HEK293 (cell line): Measurements from ENCODE around the gene CLPTM1.

Source experiments
- CTCF ChIA-PET: fragments of 350-600 bp; formaldehyde crosslinking; extraction: SDS; loops from one replicate; lab custom pipeline; 2021; ENCODE audit warnings: antibody characterized with exemption; lab: Yijun Ruan, JAX
- POLR2A ChIA-PET: fragments of 300-600 bp; formaldehyde crosslinking; extraction: SDS; loops from one replicate; lab custom pipeline; 2020; ENCODE audit warnings: antibody characterized with exemption, inconsistent platforms; lab: Yijun Ruan, JAX
- H3K27ac ChIP-seq: fragments of 200-500 bp; sonication (Bioruptor generic); 2 replicates; pipeline ENCODE4 v1.5.1; 2014; ENCODE audit warnings: low read depth, low read length, control low read depth, inconsistent platforms; ENCODE audit errors: extremely low read depth
- H3K36me3 ChIP-seq, 2 experiments: fragments of 200-500 bp in 1 of 2; sonication (Bioruptor generic) in 1 of 2; 1 replicate in 1 of 2; 2 replicates in 1 of 2; pipeline ENCODE4 v1.5.1; 2014 to 2017; ENCODE audit warnings: inconsistent platforms in 2 of 2, low read length in 2 of 2; ENCODE audit not compliant: control insufficient read depth in 2 of 2, insufficient read depth in 1 of 2
- H3K4me1 ChIP-seq: fragments of 200-500 bp; sonication (Bioruptor generic); 2 replicates; pipeline ENCODE4 v1.5.1; 2014; ENCODE audit warnings: mild to moderate bottlenecking, low read length, inconsistent platforms; ENCODE audit not compliant: control insufficient read depth, insufficient read depth
- H3K4me3 ChIP-seq: 2 replicates; pipeline ENCODE4 v1.5.1; 2011; ENCODE audit warnings: low read depth, mild to moderate bottlenecking, control low read depth, low read length, moderate library complexity
- H3K9me3 ChIP-seq: fragments of 200-500 bp; sonication (Bioruptor generic); 2 replicates; pipeline ENCODE4 v1.5.1; 2014; ENCODE audit warnings: low read depth, low read length, inconsistent platforms; ENCODE audit not compliant: control insufficient read depth, insufficient read depth
- GLIS1 ChIP-seq: fragments of 450-650 bp; formaldehyde crosslinking; IDR thresholded peaks from 2 replicates; pipeline ENCODE4 v1.5.1; 2016; ENCODE audit warnings: missing biosample characterization, missing genetic modification characterization
- HOXD13 ChIP-seq: sonication (generic); formaldehyde crosslinking; IDR thresholded peaks from 2 replicates; pipeline ENCODE4 v1.8.0; 2022; ENCODE audit warnings: missing genetic modification reagents, borderline replicate concordance
- KLF9 ChIP-seq: fragments of 450-650 bp; formaldehyde crosslinking; IDR thresholded peaks from 2 replicates; pipeline ENCODE4 v1.5.1; 2016; ENCODE audit warnings: missing biosample characterization, missing genetic modification characterization, low read depth
- PATZ1 ChIP-seq: fragments of 450-650 bp; formaldehyde crosslinking; IDR thresholded peaks from 2 replicates; pipeline ENCODE4 v1.5.1; 2016; ENCODE audit warnings: missing biosample characterization, missing genetic modification characterization
- SP7 ChIP-seq: fragments of 450-650 bp; formaldehyde crosslinking; IDR thresholded peaks from 2 replicates; pipeline ENCODE4 v1.5.1; 2016; ENCODE audit warnings: missing biosample characterization, missing genetic modification characterization
- YY2 ChIP-seq: fragments of 450-650 bp; formaldehyde crosslinking; IDR thresholded peaks from 2 replicates; pipeline ENCODE4 v1.5.1; 2016; ENCODE audit warnings: missing biosample characterization, missing genetic modification characterization
- ZBTB21 ChIP-seq: fragments of 450-650 bp; formaldehyde crosslinking; IDR thresholded peaks from 2 replicates; pipeline ENCODE4 v1.5.1; 2017; ENCODE audit warnings: missing biosample characterization, missing genetic modification characterization
- ZNF169 ChIP-seq: fragments of 450-650 bp; formaldehyde crosslinking; IDR thresholded peaks from 2 replicates; pipeline ENCODE4 v1.5.1; 2016; ENCODE audit warnings: missing biosample characterization, missing genetic modification characterization
- ZNF175 ChIP-seq: fragments of 450-650 bp; formaldehyde crosslinking; IDR thresholded peaks from 2 replicates; pipeline ENCODE4 v1.5.1; 2016; ENCODE audit warnings: missing biosample characterization, missing genetic modification characterization
- ZNF239 ChIP-seq: fragments of 450-650 bp; formaldehyde crosslinking; IDR thresholded peaks from 2 replicates; pipeline ENCODE4 v1.5.1; 2016; ENCODE audit warnings: missing biosample characterization, missing genetic modification characterization
- ZNF248 ChIP-seq: fragments of 450-650 bp; formaldehyde crosslinking; IDR thresholded peaks from 2 replicates; pipeline ENCODE4 v1.5.1; 2017; ENCODE audit warnings: missing biosample characterization, missing genetic modification characterization
- ZNF366 ChIP-seq: fragments of 450-650 bp; formaldehyde crosslinking; conservative IDR thresholded peaks from 2 replicates; pipeline ENCODE4 v1.5.1; 2016; ENCODE audit warnings: missing biosample characterization, missing genetic modification characterization
- ZNF391 ChIP-seq: fragments of 450-650 bp; formaldehyde crosslinking; IDR thresholded peaks from 2 replicates; pipeline ENCODE4 v1.5.1; 2016; ENCODE audit warnings: low read depth, missing biosample characterization, missing genetic modification characterization, borderline replicate concordance
- ZNF404 ChIP-seq: fragments of 450-650 bp; formaldehyde crosslinking; IDR thresholded peaks from 2 replicates; pipeline ENCODE4 v1.5.1; 2017; ENCODE audit warnings: missing biosample characterization, missing genetic modification characterization
- ZNF560 ChIP-seq: fragments of 450-650 bp; formaldehyde crosslinking; IDR thresholded peaks from 2 replicates; pipeline ENCODE4 v1.5.1; 2017; ENCODE audit warnings: missing biosample characterization, missing genetic modification characterization, borderline replicate concordance
- ZNF596 ChIP-seq: fragments of 450-650 bp; IDR thresholded peaks from 2 replicates; pipeline ENCODE4 v1.5.0; 2018; ENCODE audit warnings: missing biosample characterization, mild to moderate bottlenecking, missing genetic modification characterization, moderate library complexity
- ZNF791 ChIP-seq: fragments of 450-650 bp; formaldehyde crosslinking; IDR thresholded peaks from 2 replicates; pipeline ENCODE4 v1.5.1; 2016; ENCODE audit warnings: missing biosample characterization, missing genetic modification characterization
- TF ChIP-seq, protein P1 (sequence below): fragments of 450-650 bp; formaldehyde crosslinking; IDR thresholded peaks from 2 replicates; pipeline ENCODE4 v1.5.1; 2016; ENCODE audit warnings: missing biosample characterization, missing genetic modification characterization
- TF ChIP-seq, protein P2 (sequence below): fragments of 450-650 bp; formaldehyde crosslinking; IDR thresholded peaks from 2 replicates; pipeline ENCODE4; 2016; ENCODE audit warnings: missing biosample characterization, missing genetic modification characterization
- TF ChIP-seq, protein P3 (sequence below): fragments of 450-650 bp; formaldehyde crosslinking; IDR thresholded peaks from 2 replicates; pipeline ENCODE4 v1.5.1; 2016; ENCODE audit warnings: missing biosample characterization, missing genetic modification characterization
- TF ChIP-seq, protein P4 (sequence below): fragments of 450-650 bp; formaldehyde crosslinking; IDR thresholded peaks from 2 replicates; pipeline ENCODE4 v1.5.1; 2016; ENCODE audit warnings: missing biosample characterization, missing genetic modification characterization

The CLPTM1 gene

DNA sequence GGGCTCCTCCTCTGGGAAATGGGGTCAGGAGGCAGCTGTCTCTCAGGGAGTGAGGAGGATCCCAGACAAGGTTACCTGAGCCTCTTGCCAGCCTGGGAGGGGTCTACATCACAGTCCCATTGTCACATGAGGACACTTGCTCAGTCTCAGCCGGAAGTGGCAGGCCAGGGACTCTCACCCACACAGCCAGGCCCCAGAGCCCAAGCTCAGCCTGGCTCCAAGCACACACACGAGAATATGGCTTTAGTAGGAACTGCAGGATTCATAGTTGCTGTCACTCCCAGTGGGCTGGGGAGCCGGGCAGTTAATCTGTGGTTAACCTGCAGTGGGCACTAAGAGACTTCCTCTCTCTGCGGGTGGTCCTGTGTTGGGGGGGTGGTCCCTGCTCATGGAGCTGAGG is 30.3 kb downstream of the CLPTM1 start:
- no peaks in the 10 kb centered on the region for H3K4me1 ChIP-seq
- TF ChIP-seq ZNF169 (no peak), ZBTB21 (tag by site-specific recombination) (no peak), ZNF404 (tag by site-specific recombination) (no peak), PATZ1 (no peak), SP7 (tag by site-specific recombination) (no peak), ZNF248 (no peak), ZNF366 (tag by site-specific recombination) (no peak), YY2 (tag by site-specific recombination) (no peak), ZNF239 (tag by site-specific recombination) (no peak), ZNF791 (tag by site-specific recombination) (no peak), HOXD13 (CRISPR knock-in tag) (no peak), ZNF596 (tag by site-specific recombination) (no peak), ZNF391 (tag by site-specific recombination) (no peak), ZNF560 (tag by site-specific recombination) (no peak), KLF9 (tag by site-specific recombination) (no peak), GLIS1 (tag by site-specific recombination) (no peak), ZNF175 (tag by site-specific recombination) (no peak)
- TF ChIP-seq, protein P1, sequence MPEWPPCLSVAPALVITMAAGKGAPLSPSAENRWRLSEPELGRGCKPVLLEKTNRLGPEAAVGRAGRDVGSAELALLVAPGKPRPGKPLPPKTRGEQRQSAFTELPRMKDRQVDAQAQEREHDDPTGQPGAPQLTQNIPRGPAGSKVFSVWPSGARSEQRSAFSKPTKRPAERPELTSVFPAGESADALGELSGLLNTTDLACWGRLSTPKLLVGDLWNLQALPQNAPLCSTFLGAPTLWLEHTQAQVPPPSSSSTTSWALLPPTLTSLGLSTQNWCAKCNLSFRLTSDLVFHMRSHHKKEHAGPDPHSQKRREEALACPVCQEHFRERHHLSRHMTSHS = no peak
- TF ChIP-seq, protein P2, sequence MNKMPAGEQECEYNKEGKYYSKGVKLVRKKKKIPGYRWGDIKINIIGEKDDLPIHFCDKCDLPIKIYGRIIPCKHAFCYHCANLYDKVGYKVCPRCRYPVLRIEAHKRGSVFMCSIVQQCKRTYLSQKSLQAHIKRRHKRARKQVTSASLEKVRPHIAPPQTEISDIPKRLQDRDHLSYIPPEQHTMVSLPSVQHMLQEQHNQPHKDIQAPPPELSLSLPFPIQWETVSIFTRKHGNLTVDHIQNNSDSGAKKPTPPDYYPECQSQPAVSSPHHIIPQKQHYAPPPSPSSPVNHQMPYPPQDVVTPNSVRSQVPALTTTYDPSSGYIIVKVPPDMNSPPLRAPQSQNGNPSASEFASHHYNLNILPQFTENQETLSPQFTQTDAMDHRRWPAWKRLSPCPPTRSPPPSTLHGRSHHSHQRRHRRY (tag by site-specific recombination) = no peak
- TF ChIP-seq, protein P3, sequence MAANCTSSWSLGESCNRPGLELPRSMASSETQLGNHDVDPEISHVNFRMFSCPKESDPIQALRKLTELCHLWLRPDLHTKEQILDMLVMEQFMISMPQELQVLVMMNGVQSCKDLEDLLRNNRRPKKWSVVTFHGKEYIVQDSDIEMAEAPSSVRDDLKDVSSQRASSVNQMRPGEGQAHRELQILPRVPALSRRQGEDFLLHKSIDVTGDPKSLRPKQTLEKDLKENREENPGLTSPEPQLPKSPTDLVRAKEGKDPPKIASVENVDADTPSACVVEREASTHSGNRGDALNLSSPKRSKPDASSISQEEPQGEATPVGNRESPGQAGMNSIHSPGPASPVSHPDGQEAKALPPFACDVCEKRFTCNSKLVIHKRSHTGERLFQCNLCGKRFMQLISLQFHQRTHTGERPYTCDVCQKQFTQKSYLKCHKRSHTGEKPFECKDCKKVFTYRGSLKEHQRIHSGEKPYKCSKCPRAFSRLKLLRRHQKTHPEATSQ (tag by site-specific recombination) = no peak
- TF ChIP-seq, all 188 proteins: peak for 0
- ChIA-PET POLR2A (no interaction called here), CTCF (interaction anchor here (0.6 to 2.0 kb wide), 5 partner anchors 10 to 331 kb away, joined by 3 to 6 read pairs (median 4); no protein-coding TSS in a partner anchor)
- H3K27ac ChIP-seq = no peak overlapping the region
- no peak overlapping the region for H3K4me3 ChIP-seq
- peaks cover 43 to 79% of the 10 kb centered on the region in 2 experiments for H3K36me3 ChIP-seq
- no peaks in the 10 kb centered on the region for H3K9me3 ChIP-seq

GRCh38 chr19:44986389-44986788 is 31.2 kb downstream of the CLPTM1 start:
- H3K4me1 ChIP-seq = no peaks in the 10 kb centered on the region
- H3K9me3 ChIP-seq = no peaks in the 10 kb centered on the region
- H3K4me3 ChIP-seq = no peak overlapping the region
- TF ChIP-seq, protein P3 (tag by site-specific recombination) = no peak
- TF ChIP-seq, protein P4, sequence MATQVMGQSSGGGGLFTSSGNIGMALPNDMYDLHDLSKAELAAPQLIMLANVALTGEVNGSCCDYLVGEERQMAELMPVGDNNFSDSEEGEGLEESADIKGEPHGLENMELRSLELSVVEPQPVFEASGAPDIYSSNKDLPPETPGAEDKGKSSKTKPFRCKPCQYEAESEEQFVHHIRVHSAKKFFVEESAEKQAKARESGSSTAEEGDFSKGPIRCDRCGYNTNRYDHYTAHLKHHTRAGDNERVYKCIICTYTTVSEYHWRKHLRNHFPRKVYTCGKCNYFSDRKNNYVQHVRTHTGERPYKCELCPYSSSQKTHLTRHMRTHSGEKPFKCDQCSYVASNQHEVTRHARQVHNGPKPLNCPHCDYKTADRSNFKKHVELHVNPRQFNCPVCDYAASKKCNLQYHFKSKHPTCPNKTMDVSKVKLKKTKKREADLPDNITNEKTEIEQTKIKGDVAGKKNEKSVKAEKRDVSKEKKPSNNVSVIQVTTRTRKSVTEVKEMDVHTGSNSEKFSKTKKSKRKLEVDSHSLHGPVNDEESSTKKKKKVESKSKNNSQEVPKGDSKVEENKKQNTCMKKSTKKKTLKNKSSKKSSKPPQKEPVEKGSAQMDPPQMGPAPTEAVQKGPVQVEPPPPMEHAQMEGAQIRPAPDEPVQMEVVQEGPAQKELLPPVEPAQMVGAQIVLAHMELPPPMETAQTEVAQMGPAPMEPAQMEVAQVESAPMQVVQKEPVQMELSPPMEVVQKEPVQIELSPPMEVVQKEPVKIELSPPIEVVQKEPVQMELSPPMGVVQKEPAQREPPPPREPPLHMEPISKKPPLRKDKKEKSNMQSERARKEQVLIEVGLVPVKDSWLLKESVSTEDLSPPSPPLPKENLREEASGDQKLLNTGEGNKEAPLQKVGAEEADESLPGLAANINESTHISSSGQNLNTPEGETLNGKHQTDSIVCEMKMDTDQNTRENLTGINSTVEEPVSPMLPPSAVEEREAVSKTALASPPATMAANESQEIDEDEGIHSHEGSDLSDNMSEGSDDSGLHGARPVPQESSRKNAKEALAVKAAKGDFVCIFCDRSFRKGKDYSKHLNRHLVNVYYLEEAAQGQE (tag by site-specific recombination) = 0 out of 2 replicates have a peak, but pooled peaks have one; percentile 4
- H3K27ac ChIP-seq = no peak overlapping the region
- ChIA-PET POLR2A (interaction anchor here (0.6 to 1.3 kb wide), 2 partner anchors 52 to 589 kb away, joined by 4 to 6 read pairs; partner anchors contain the start of gene CLASRP), CTCF (interaction anchor here (0.7 to 2.0 kb wide), 5 partner anchors 8 to 298 kb away, joined by 3 to 4 read pairs (median 3); no protein-coding TSS in a partner anchor)
- peaks cover 38 to 85% of the 10 kb centered on the region in 2 experiments for H3K36me3 ChIP-seq
